Measurements from ENCODE around the gene MAPK12. TPM values are rescaled to one million over a fixed set of nuclear protein-coding genes. Genes with fewer than 3 reads are reported as not detected.

The MAPK12 gene
- total RNA-seq, 1 experiment from 2014 or later = 74.6 TPM

DNA sequence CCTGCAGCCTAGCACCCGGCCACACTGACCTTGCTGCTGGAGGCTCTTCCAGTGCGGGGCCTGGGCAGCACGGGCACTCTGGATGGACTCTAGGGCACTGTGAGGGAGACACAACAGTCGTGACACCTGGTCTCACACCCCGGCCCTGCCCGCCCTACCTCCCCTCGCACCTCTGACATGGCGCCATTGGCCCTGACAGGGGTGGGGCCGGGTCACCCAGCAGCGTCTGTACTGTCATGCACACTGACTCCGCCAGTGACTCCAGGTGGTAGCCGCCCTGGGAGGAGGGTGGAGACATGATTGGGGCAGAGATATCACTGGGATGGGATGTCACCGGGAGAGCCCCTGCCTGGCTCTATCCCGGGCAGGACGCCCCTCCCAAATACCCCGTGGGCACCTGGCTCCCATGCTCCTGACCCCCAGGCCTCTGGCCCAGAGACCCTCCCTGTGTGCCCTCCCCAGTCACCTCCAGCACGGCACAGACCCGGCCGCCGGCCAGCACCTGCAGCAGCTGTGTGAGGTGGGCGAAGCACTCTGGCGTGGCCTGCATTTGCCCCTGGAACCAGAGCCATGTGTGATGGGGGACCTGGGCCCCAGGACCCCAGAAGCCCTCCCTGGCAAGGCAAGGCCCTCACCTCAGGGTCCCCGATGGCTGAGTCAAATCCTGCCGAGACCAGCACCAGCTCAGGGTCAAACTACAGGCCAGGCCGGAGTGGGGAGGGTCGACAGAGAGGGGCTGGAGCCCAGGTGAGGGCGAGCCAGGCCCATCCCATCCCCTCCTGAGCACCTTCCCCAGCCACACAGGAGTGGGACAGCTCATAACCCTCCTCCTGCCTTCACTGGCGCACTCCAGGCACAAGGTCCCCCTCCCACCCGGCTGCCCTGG, 13.0 kb downstream of the MAPK12 start:
- no peaks in the 10 kb centered on the region for H3K27me3 ChIP-seq (ENCODE audit: control insufficient read depth, insufficient read depth, low read length)
- no peak for ATAC-seq
- TF ChIP-seq, protein P1, sequence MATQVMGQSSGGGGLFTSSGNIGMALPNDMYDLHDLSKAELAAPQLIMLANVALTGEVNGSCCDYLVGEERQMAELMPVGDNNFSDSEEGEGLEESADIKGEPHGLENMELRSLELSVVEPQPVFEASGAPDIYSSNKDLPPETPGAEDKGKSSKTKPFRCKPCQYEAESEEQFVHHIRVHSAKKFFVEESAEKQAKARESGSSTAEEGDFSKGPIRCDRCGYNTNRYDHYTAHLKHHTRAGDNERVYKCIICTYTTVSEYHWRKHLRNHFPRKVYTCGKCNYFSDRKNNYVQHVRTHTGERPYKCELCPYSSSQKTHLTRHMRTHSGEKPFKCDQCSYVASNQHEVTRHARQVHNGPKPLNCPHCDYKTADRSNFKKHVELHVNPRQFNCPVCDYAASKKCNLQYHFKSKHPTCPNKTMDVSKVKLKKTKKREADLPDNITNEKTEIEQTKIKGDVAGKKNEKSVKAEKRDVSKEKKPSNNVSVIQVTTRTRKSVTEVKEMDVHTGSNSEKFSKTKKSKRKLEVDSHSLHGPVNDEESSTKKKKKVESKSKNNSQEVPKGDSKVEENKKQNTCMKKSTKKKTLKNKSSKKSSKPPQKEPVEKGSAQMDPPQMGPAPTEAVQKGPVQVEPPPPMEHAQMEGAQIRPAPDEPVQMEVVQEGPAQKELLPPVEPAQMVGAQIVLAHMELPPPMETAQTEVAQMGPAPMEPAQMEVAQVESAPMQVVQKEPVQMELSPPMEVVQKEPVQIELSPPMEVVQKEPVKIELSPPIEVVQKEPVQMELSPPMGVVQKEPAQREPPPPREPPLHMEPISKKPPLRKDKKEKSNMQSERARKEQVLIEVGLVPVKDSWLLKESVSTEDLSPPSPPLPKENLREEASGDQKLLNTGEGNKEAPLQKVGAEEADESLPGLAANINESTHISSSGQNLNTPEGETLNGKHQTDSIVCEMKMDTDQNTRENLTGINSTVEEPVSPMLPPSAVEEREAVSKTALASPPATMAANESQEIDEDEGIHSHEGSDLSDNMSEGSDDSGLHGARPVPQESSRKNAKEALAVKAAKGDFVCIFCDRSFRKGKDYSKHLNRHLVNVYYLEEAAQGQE (IDR thresholded peaks at IDR 0.05; ENCODE audit: insufficient read depth in 1 of 2, low read depth in 2 of 2, low read length in 1 of 2) = no peak
- TF ChIP-seq TCF7L2 (IDR thresholded peaks at IDR 0.05; ENCODE audit: low read depth, low read length) (no peak), SIN3A (IDR thresholded peaks at IDR 0.05; ENCODE audit: borderline replicate concordance, insufficient read depth, low read depth, low read length) (no peak), POLR2AphosphoS5 (IDR thresholded peaks at IDR 0.05; ENCODE audit: low read depth, low read length) (no peak)
- TF ChIP-seq, protein P2, sequence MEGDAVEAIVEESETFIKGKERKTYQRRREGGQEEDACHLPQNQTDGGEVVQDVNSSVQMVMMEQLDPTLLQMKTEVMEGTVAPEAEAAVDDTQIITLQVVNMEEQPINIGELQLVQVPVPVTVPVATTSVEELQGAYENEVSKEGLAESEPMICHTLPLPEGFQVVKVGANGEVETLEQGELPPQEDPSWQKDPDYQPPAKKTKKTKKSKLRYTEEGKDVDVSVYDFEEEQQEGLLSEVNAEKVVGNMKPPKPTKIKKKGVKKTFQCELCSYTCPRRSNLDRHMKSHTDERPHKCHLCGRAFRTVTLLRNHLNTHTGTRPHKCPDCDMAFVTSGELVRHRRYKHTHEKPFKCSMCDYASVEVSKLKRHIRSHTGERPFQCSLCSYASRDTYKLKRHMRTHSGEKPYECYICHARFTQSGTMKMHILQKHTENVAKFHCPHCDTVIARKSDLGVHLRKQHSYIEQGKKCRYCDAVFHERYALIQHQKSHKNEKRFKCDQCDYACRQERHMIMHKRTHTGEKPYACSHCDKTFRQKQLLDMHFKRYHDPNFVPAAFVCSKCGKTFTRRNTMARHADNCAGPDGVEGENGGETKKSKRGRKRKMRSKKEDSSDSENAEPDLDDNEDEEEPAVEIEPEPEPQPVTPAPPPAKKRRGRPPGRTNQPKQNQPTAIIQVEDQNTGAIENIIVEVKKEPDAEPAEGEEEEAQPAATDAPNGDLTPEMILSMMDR (IDR thresholded peaks at IDR 0.05) = no peak
- DNase-seq (ENCODE audit: low read depth, low spot score) = no peak
- H3K27ac ChIP-seq (ENCODE audit: low read length) = no peak overlapping the region
- H3K9me3 ChIP-seq (ENCODE audit: control insufficient read depth, insufficient read depth, low read depth, low read length) = no peaks in the 10 kb centered on the region
- ChIA-PET CTCF (no interaction called here), POLR2A (no interaction called here)
- intact Hi-C loops (cut with micrococcal nuclease; ENCODE audit: unreplicated experiment) = no loop called here
- no peak overlapping the region for H3K4me3 ChIP-seq (ENCODE audit: low read depth in 2 of 2, low read length in 2 of 2)
- in situ Hi-C loops (cut with HindIII; ENCODE audit: low pct_unique_long_range_greater_than_20kb, low sequenced_read_pairs) = no loop called here
- peaks cover 18% of the 10 kb centered on the region for H3K4me1 ChIP-seq (ENCODE audit: control insufficient read depth, insufficient read depth, low read length)
- no peaks in the 10 kb centered on the region; the same call in 1 of the 2 replicates for H3K36me3 ChIP-seq (ENCODE audit: control insufficient read depth, insufficient read depth, low read length)
- BruUV-seq (replicated peaks) = no TSS peak

DNA sequence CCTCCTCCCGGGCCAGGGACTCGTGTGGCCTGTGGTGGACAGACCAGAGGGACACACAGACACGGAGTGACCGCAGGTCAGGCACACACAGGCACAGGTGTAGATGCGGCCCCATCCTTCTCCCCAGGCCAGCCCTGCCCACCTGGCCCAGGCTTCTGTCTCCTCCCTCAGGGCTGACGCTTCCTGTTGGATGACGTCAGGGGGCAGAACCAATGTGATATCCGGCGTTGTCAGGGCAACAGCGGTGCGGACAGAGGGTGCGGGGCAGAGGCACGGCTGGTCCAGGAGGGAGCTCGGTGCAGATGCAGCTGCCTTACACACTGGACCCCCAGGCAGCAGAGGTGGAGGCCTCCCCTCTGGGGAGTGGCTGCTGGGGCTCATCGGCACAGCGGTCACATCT, 13.7 kb downstream of the MAPK12 start:
- TF ChIP-seq, protein P1 (IDR thresholded peaks at IDR 0.05; ENCODE audit: insufficient read depth in 1 of 2, low read depth in 2 of 2, low read length in 1 of 2) = no peak
- TF ChIP-seq SIN3A (IDR thresholded peaks at IDR 0.05; ENCODE audit: borderline replicate concordance, insufficient read depth, low read depth, low read length) (no peak), TCF7L2 (IDR thresholded peaks at IDR 0.05; ENCODE audit: low read depth, low read length) (no peak)
- TF ChIP-seq, protein P2 (IDR thresholded peaks at IDR 0.05) = no peak
- CTCF ChIA-PET = no interaction called here
- ATAC-seq = no peak

More for the DNA sequence above, 13.7 kb downstream of the MAPK12 start:
- no peak for DNase-seq (ENCODE audit: low read depth, low spot score)
- Histone ChIP-seq H3K9me3 (ENCODE audit: control insufficient read depth, insufficient read depth, low read depth, low read length) (no peaks in the 10 kb centered on the region), H3K27ac (ENCODE audit: low read length) (peak overlapping the region; percentile 23; the same call in 1 of the 2 replicates), H3K4me3 (ENCODE audit: low read depth in 2 of 2, low read length in 2 of 2) (no peak overlapping the region), H3K27me3 (ENCODE audit: control insufficient read depth, insufficient read depth, low read length) (no peaks in the 10 kb centered on the region), H3K4me1 (ENCODE audit: control insufficient read depth, insufficient read depth, low read length) (peaks cover 18% of the 10 kb centered on the region), H3K36me3 (ENCODE audit: control insufficient read depth, insufficient read depth, low read length) (no peaks in the 10 kb centered on the region; the same call in 1 of the 2 replicates)
- no TSS peak for BruUV-seq (replicated peaks)
- POLR2A ChIA-PET = no interaction called here
- in situ Hi-C loops (cut with HindIII; ENCODE audit: low pct_unique_long_range_greater_than_20kb, low sequenced_read_pairs) (no loop called here), intact Hi-C loops (cut with micrococcal nuclease; ENCODE audit: unreplicated experiment) (no loop called here)
